ENCODE results near the gene ELMO3. TPM values are rescaled to one million over a fixed set of nuclear protein-coding genes. Genes with fewer than 3 reads are reported as not detected.

ELMO3 gene
- total and polyA plus RNA-seq, 2 of the 13 experiments (the other 11 are each of a cell fraction or from before 2014, with no cell fraction given): 2.6 to 4.0 TPM

DNA sequence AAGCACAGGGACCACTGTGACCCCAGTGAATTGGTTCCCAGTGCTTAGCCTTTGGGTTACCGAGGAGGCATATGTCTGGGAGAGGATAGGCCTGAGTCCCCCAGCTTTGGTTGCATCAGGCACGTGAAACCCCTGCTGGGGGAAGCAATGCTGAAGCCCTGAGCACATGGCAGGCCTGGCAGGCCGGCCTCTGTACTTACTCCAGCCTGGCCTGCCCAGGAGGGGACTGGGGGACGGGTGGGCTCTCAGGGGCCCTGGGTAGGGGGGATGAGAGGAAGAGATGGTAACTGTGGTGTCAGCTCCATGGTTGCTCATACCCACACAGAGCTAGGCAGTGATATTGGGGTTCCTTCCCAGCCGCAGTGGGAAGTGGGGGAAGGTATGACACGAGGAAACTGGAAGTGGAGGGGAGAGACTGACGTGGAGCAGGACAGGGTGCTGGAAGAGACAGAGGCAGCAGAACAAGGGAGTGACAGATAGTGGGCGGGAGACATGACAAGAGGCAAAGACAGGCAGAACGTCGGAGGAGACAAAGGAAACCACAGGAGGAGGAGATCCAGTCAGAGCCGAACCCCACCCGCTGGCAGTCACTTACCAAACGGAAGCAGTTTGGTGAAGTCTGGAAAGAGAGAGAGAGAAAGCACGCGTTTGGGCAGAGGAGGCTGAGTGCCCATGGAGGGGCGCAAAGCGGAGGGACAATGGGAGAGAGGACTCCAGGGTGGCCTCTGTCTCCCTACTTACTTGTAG is 37.1 kb downstream of the ELMO3 start:
- Histone ChIP-seq H3K27ac (ENCODE audit: extremely low read length, insufficient read depth, low read length) (no peak overlapping the region), H3K9ac (ENCODE audit: insufficient read depth, low read depth, low read length) (no peak overlapping the region), H2AFZ (ENCODE audit: low read length) (no peak overlapping the region), H3K36me3 (replicated peaks in 1 of 2; ENCODE audit: control insufficient read depth in 1 of 2, insufficient read depth in 2 of 2, low read length in 2 of 2) (peaks cover 38 to 55% of the 10 kb centered on the region in 2 experiments), H3K4me2 (ENCODE audit: low read depth, low read length) (no peak overlapping the region), H3K4me3 (replicated peaks in 1 of 3; ENCODE audit: insufficient read depth in 1 of 3, low read depth in 2 of 3, low read length in 3 of 3) (no peak overlapping the region), H4K20me1 (ENCODE audit: insufficient read depth, low read length) (no peaks in the 10 kb centered on the region), H3K27me3 (ENCODE audit: control insufficient read depth in 1 of 2, insufficient read depth in 2 of 2, low read length in 2 of 2) (no peaks in the 10 kb centered on the region), H3K79me2 (ENCODE audit: insufficient read depth, low read length) (no peaks in the 10 kb centered on the region), H3K4me1 (ENCODE audit: insufficient read depth, low read length) (peaks cover 6% of the 10 kb centered on the region), H3K9me3 (ENCODE audit: low read length) (no peaks in the 10 kb centered on the region)
- DNase-seq (ENCODE audit: low spot score) (no peak), FAIRE-seq (no peak), ATAC-seq (no peak)
- POLR2A ChIA-PET: interaction anchor here (0.8 to 2.2 kb wide), 4 partner anchors 9 to 65 kb away, joined by 3 to 17 read pairs (median 4); partner anchors contain the start of genes FHOD1, NOL3 and TMEM208
- no TSS peak for BruUV-seq (replicated peaks)
- CTCF ChIA-PET (ENCODE audit: low intra/inter-chr PET ratio, low total read pairs): no interaction called here
- in situ Hi-C loops (cut with HindIII; ENCODE audit: extremely low pct_ligation_motif_present, low pct_unique_long_range_greater_than_20kb) (no loop called here), intact Hi-C loops (cut with micrococcal nuclease; ENCODE audit: unreplicated experiment) (no loop called here)
- WGBS (ENCODE audit: low lambda C conversion rate): 97% methylated on average over 16 of the region's 17 CpGs
- TF ChIP-seq PRMT3 (CRISPR knock-in tag; IDR thresholded peaks at IDR 0.05; ENCODE audit: borderline replicate concordance, low read depth) (no peak), ZNF567 (CRISPR knock-in tag; IDR thresholded peaks at IDR 0.05; ENCODE audit: borderline replicate concordance) (no peak), SNRNP70 (IDR thresholded peaks at IDR 0.05; ENCODE audit: low read depth, low read length) (no peak), MLLT10 (CRISPR knock-in tag; IDR thresholded peaks at IDR 0.05) (no peak), KLF11 (CRISPR knock-in tag; IDR thresholded peaks at IDR 0.05) (no peak)

DNA sequence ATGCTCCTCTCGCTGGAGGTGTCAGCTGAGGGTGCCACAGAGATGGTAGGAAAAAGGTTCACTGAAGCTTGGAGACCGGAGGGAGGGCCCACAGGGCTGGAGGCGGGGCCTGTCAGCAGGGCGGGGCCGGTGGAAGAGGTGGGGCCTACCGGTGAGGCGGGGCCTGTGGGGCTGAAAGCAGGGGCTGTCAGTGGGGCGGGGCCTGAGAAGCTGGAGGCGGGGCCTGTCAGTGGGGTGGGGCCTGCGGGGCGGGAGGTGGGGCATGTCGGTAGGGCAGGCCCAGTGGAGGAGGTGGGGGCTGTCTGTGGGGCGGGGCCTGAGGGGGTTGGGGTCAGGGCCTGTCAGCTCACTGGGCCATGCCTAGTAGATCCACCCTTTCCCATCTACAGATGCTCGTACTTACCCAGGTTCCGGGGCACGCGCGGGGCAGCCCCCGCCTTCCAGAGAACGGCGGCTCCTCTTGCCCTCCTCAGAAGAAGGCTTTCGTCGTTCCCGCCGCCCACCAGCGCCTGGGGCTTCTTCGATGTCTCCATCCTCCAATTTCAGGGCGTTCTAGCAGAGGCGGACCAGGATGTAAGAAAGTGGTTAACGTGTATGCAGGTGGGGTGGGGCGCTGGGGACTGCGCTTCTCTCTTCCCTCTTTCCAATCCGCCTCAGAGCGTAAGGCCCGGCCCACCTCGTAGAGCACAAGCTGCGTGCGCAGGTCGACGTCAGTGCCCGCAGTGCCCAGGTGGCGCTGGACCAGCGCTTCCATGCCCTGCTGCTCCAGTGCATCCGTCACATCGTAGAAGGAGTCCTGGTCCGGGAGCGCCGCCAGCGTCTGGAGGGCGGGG is 37.8 kb downstream of the ELMO3 start:
- H3K79me2 ChIP-seq (ENCODE audit: insufficient read depth, low read length): no peaks in the 10 kb centered on the region
- H3K27me3 ChIP-seq (ENCODE audit: control insufficient read depth in 1 of 2, insufficient read depth in 2 of 2, low read length in 2 of 2): no peaks in the 10 kb centered on the region
- ATAC-seq (peak; percentile 68), FAIRE-seq (no peak), DNase-seq (ENCODE audit: low spot score) (peak; percentile 46)
- CTCF ChIA-PET (ENCODE audit: low intra/inter-chr PET ratio, low total read pairs): no interaction called here
- no peak overlapping the region for H3K4me3 ChIP-seq (replicated peaks in 1 of 3; ENCODE audit: insufficient read depth in 1 of 3, low read depth in 2 of 3, low read length in 3 of 3)
- peaks cover 14% of the 10 kb centered on the region for H3K4me1 ChIP-seq (ENCODE audit: insufficient read depth, low read length)
- H3K9ac ChIP-seq (ENCODE audit: insufficient read depth, low read depth, low read length): no peak overlapping the region
- H3K4me2 ChIP-seq (ENCODE audit: low read depth, low read length): no peak overlapping the region
- TF ChIP-seq DNMT1 (CRISPR knock-in tag; IDR thresholded peaks at IDR 0.05): 0 out of 2 replicates have a peak, but pooled peaks have one; percentile 51
- no peak for TF ChIP-seq SPEN (CRISPR knock-in tag; IDR thresholded peaks at IDR 0.05; ENCODE audit: low read depth)
- TF ChIP-seq, protein P1, sequence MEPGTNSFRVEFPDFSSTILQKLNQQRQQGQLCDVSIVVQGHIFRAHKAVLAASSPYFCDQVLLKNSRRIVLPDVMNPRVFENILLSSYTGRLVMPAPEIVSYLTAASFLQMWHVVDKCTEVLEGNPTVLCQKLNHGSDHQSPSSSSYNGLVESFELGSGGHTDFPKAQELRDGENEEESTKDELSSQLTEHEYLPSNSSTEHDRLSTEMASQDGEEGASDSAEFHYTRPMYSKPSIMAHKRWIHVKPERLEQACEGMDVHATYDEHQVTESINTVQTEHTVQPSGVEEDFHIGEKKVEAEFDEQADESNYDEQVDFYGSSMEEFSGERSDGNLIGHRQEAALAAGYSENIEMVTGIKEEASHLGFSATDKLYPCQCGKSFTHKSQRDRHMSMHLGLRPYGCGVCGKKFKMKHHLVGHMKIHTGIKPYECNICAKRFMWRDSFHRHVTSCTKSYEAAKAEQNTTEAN (CRISPR knock-in tag; conservative IDR thresholded peaks at IDR 0.05): no peak
- TF ChIP-seq BORCS8-MEF2B (CRISPR knock-in tag; IDR thresholded peaks at IDR 0.05): no peak
- TF ChIP-seq GABPB1 (CRISPR knock-in tag; IDR thresholded peaks at IDR 0.05): peak; percentile 23; the same call in 1 of the 2 replicates
- peak; percentile 27 for TF ChIP-seq HNRNPLL (IDR thresholded peaks at IDR 0.05; ENCODE audit: low read depth, low read length, poor library complexity, severe bottlenecking)
- no peak overlapping the region for H3K27ac ChIP-seq (ENCODE audit: extremely low read length, insufficient read depth, low read length)
- POLR2A ChIA-PET: interaction anchor here (0.8 to 2.2 kb wide), 4 partner anchors 10 to 66 kb away, joined by 3 to 17 read pairs (median 4); partner anchors contain the start of genes FHOD1, NOL3 and TMEM208
- H2AFZ ChIP-seq (ENCODE audit: low read length): no peak overlapping the region
- 93% methylated on average over 50 of the region's 50 CpGs for WGBS (ENCODE audit: low lambda C conversion rate)
- H3K9me3 ChIP-seq (ENCODE audit: low read length): no peaks in the 10 kb centered on the region
- no peaks in the 10 kb centered on the region for H4K20me1 ChIP-seq (ENCODE audit: insufficient read depth, low read length)
- in situ Hi-C loops (cut with HindIII; ENCODE audit: extremely low pct_ligation_motif_present, low pct_unique_long_range_greater_than_20kb): no loop called here
- peaks cover 32 to 48% of the 10 kb centered on the region in 2 experiments for H3K36me3 ChIP-seq (replicated peaks in 1 of 2; ENCODE audit: control insufficient read depth in 1 of 2, insufficient read depth in 2 of 2, low read length in 2 of 2)
- intact Hi-C loops (cut with micrococcal nuclease; ENCODE audit: unreplicated experiment): no loop called here
- BruUV-seq (replicated peaks): no TSS peak

Data from HepG2 (cell line).